Panc1 (cell line): ENCODE results near the gene TMEM126B. TPM values are rescaled to one million over a fixed set of nuclear protein-coding genes. Genes with fewer than 3 reads are reported as not detected.

Experiments used
- ATAC-seq: fragments of 200-7000 bp; cut with Tn5 transposase; 2 replicates; pipeline ENCODE4 v1.9.1; 2020; ENCODE audit warnings: mild to moderate bottlenecking, moderate library complexity
- BruUV-seq: library from RNA; stranded (reverse); fragments of 400-500 nt; replicated peaks from 2 replicates; lab custom pipeline; 2021; lab: Mats Ljungman, UMichigan
- CTCF ChIA-PET: fragments of 300-600 bp; sonication (Branson Sonifier 250); formaldehyde crosslinking; loops from one replicate; lab custom pipeline; 2022; ENCODE audit warnings: antibody characterized with exemption; lab: Charles Lee
- POLR2A ChIA-PET: fragments of 300-600 bp; sonication (Branson Sonifier 250); formaldehyde crosslinking; loops from one replicate; lab custom pipeline; 2022; ENCODE audit warnings: antibody characterized with exemption; lab: Charles Lee
- DNase-seq: peaks from one replicate; pipeline ENCODE4 v3.0.0-alpha.2; 2010; ENCODE audit warnings: low read depth, low spot score
- H3K27ac ChIP-seq: 2 replicates; pipeline ENCODE4 v1.5.1; 2011; ENCODE audit warnings: mild to moderate bottlenecking, low read length, inconsistent platforms
- H3K27me3 ChIP-seq: fragments of 200-500 bp; sonication (Bioruptor generic); 2 replicates; pipeline ENCODE4 v1.6.0; 2014; ENCODE audit warnings: low read length, inconsistent platforms; ENCODE audit not compliant: control insufficient read depth, insufficient read depth
- H3K36me3 ChIP-seq: fragments of 200-500 bp; sonication (Bioruptor generic); 2 replicates; pipeline ENCODE4 v1.5.1; 2014; ENCODE audit warnings: inconsistent platforms, mild to moderate bottlenecking, low read length, moderate library complexity; ENCODE audit not compliant: control insufficient read depth, insufficient read depth
- H3K4me1 ChIP-seq: 2 replicates; pipeline ENCODE4 v1.5.1; 2011; ENCODE audit warnings: inconsistent platforms, mild to moderate bottlenecking, low read length, moderate library complexity; ENCODE audit not compliant: control insufficient read depth, insufficient read depth
- H3K4me3 ChIP-seq, 2 experiments: 2 replicates each; pipeline ENCODE4 v1.5.1; 2011 to 2012; ENCODE audit warnings: low read depth in 2 of 2, low read length in 2 of 2, mild to moderate bottlenecking in 2 of 2, inconsistent platforms in 1 of 2, moderate library complexity in 1 of 2
- H3K9me3 ChIP-seq: fragments of 200-500 bp; sonication (Bioruptor generic); 2 replicates; pipeline ENCODE4 v1.5.1; 2014; ENCODE audit warnings: low read depth, mild to moderate bottlenecking, inconsistent platforms, low read length, moderate library complexity; ENCODE audit not compliant: control insufficient read depth, insufficient read depth
- POLR2AphosphoS5 ChIP-seq: IDR thresholded peaks from 2 replicates; pipeline ENCODE4 v1.6.1; 2012; ENCODE audit warnings: mild to moderate bottlenecking, low read depth, low read length, moderate library complexity
- SIN3A ChIP-seq: IDR thresholded peaks from 2 replicates; pipeline ENCODE4 v1.6.1; 2012; ENCODE audit warnings: low read depth, mild to moderate bottlenecking, low read length, moderate library complexity, borderline replicate concordance; ENCODE audit not compliant: insufficient read depth
- TCF7L2 ChIP-seq: IDR thresholded peaks from 2 replicates; pipeline ENCODE4 v1.6.1; 2011; ENCODE audit warnings: mild to moderate bottlenecking, low read depth, low read length, inconsistent platforms
- in situ Hi-C: cut with HindIII; loops from 2 replicates; pipeline ENCODE4 v1.10.0; 2016; ENCODE audit warnings: low sequenced_read_pairs, low pct_unique_long_range_greater_than_20kb
- intact Hi-C: fragments of 100-400 bp; cut with micrococcal nuclease; formaldehyde crosslinking; loops from one replicate; pipeline ENCODE4 v1.10.0; 2022; ENCODE audit not compliant: unreplicated experiment
- total RNA-seq: library from RNA; stranded (reverse); gene quantifications from one replicate; pipeline ENCODE4 v1.2.1, GENCODE V29; 2021; ENCODE audit not compliant: unreplicated experiment
- TF ChIP-seq, protein P1 (sequence below), 2 experiments: IDR thresholded peaks; 2 replicates each; pipeline ENCODE4 v1.6.1; 2011 to 2012; ENCODE audit warnings: low read depth in 2 of 2, control low read depth in 1 of 2, low read length in 1 of 2, mild to moderate bottlenecking in 1 of 2, moderate library complexity in 1 of 2; ENCODE audit not compliant: insufficient read depth in 1 of 2
- TF ChIP-seq, protein P2 (sequence below): fragments of 450-650 bp; IDR thresholded peaks from 2 replicates; pipeline ENCODE4 v1.5.1; 2017; ENCODE audit warnings: mild to moderate bottlenecking

TMEM126B gene
- total RNA-seq, 1 experiment from 2014 or later, result 106 TPM

DNA sequence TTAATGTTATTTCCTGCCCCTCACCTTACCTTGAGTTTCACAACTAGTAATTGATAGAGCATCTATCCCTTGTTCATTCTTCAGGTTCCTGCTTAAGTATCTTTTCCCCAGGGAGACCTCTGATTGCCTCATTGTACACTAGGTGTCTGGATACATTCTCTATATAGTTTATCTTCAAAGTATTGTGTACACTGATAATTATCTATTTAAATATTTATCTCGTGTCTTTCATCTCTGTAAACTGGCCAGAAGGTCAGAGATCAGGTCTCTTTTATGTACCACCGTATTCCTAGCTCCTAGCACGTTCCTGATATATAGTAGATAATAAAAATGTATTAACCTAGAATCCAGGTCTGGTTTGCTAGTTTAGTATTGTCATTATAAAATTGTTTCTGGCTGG, 6.4 kb downstream of the TMEM126B start:
- peaks cover 23% of the 10 kb centered on the region for H3K36me3 ChIP-seq
- no peak overlapping the region for H3K4me3 ChIP-seq
- no peaks in the 10 kb centered on the region for H3K27me3 ChIP-seq
- no peak for ATAC-seq
- BruUV-seq, result no TSS peak
- CTCF ChIA-PET, result no interaction called here
- H3K4me1 ChIP-seq, result peaks cover 7% of the 10 kb centered on the region
- in situ Hi-C loops (no loop called here), intact Hi-C loops (no loop called here)
- TF ChIP-seq POLR2AphosphoS5, result no peak
- TF ChIP-seq TCF7L2, result no peak
- TF ChIP-seq, protein P1, sequence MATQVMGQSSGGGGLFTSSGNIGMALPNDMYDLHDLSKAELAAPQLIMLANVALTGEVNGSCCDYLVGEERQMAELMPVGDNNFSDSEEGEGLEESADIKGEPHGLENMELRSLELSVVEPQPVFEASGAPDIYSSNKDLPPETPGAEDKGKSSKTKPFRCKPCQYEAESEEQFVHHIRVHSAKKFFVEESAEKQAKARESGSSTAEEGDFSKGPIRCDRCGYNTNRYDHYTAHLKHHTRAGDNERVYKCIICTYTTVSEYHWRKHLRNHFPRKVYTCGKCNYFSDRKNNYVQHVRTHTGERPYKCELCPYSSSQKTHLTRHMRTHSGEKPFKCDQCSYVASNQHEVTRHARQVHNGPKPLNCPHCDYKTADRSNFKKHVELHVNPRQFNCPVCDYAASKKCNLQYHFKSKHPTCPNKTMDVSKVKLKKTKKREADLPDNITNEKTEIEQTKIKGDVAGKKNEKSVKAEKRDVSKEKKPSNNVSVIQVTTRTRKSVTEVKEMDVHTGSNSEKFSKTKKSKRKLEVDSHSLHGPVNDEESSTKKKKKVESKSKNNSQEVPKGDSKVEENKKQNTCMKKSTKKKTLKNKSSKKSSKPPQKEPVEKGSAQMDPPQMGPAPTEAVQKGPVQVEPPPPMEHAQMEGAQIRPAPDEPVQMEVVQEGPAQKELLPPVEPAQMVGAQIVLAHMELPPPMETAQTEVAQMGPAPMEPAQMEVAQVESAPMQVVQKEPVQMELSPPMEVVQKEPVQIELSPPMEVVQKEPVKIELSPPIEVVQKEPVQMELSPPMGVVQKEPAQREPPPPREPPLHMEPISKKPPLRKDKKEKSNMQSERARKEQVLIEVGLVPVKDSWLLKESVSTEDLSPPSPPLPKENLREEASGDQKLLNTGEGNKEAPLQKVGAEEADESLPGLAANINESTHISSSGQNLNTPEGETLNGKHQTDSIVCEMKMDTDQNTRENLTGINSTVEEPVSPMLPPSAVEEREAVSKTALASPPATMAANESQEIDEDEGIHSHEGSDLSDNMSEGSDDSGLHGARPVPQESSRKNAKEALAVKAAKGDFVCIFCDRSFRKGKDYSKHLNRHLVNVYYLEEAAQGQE (IDR thresholded peaks at IDR 0.05; ENCODE audit: insufficient read depth in 1 of 2, low read depth in 2 of 2, low read length in 1 of 2), result no peak
- TF ChIP-seq, protein P2, sequence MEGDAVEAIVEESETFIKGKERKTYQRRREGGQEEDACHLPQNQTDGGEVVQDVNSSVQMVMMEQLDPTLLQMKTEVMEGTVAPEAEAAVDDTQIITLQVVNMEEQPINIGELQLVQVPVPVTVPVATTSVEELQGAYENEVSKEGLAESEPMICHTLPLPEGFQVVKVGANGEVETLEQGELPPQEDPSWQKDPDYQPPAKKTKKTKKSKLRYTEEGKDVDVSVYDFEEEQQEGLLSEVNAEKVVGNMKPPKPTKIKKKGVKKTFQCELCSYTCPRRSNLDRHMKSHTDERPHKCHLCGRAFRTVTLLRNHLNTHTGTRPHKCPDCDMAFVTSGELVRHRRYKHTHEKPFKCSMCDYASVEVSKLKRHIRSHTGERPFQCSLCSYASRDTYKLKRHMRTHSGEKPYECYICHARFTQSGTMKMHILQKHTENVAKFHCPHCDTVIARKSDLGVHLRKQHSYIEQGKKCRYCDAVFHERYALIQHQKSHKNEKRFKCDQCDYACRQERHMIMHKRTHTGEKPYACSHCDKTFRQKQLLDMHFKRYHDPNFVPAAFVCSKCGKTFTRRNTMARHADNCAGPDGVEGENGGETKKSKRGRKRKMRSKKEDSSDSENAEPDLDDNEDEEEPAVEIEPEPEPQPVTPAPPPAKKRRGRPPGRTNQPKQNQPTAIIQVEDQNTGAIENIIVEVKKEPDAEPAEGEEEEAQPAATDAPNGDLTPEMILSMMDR, result no peak
- TF ChIP-seq SIN3A, result no peak
- no peaks in the 10 kb centered on the region for H3K9me3 ChIP-seq
- DNase-seq, result no peak
- POLR2A ChIA-PET, result no interaction called here
- H3K27ac ChIP-seq, result no peak overlapping the region

DNA sequence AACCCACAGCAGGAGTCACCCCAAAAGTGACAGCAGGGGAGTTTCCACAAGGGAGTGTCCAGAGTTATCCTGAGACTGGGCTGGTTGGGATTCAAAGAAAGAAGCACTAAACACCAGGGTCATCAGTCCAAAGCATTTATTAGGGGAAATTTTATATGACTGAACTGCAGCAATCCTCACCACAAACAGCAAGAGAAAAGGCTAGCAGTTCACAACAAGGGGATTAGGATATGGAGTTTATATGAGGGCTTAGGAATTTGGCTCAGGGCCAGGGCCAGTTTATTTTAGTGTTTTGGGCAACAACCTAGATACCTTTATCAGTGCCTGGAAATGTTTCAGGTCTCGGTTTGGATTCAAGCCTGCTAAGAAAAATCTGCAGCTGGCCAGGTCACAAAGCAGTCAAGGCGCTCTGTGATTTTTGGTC, 14.8 kb downstream of the TMEM126B start:
- TF ChIP-seq POLR2AphosphoS5 (0 out of 2 replicates have a peak, but pooled peaks have one; percentile 51), TCF7L2 (peak; percentile 86)
- TF ChIP-seq, protein P1 (IDR thresholded peaks at IDR 0.05; ENCODE audit: insufficient read depth in 1 of 2, low read depth in 2 of 2, low read length in 1 of 2), result no peak
- DNase-seq (no peak), ATAC-seq (no peak)
- POLR2A ChIA-PET, result no interaction called here
- in situ Hi-C loops (no loop called here), intact Hi-C loops (no loop called here)
- peaks cover 14% of the 10 kb centered on the region for H3K4me1 ChIP-seq
- no TSS peak for BruUV-seq
- CTCF ChIA-PET, result no interaction called here
- H3K27ac ChIP-seq, result no peak overlapping the region; the same call in 1 of the 2 replicates
- H3K9me3 ChIP-seq, result no peaks in the 10 kb centered on the region
- H3K36me3 ChIP-seq, result no peaks in the 10 kb centered on the region
- no peaks in the 10 kb centered on the region for H3K27me3 ChIP-seq
- no peak overlapping the region for H3K4me3 ChIP-seq
